Measurements from ENCODE around the gene ACTR1A. TPM values are rescaled to one million over a fixed set of nuclear protein-coding genes. Genes with fewer than 3 reads are reported as not detected.
"Not testable (repeated sequence)": the region's sequence is repeated elsewhere in the genome, so short reads cannot be mapped to it uniquely, and the experiment has no call there.

The ACTR1A gene
- total RNA-seq, 2 donors from 2014 or later = 57.5 to 58.0 TPM

- DNase-seq (no peak), ATAC-seq (no peak)
- H3K9me3 ChIP-seq (ENCODE audit: control insufficient read depth, low read length, poor library complexity, severe bottlenecking) = no peaks in the 10 kb centered on the region
- H3K27me3 Mint-ChIP-seq = no peaks in the 10 kb centered on the region
- no peaks in the 10 kb centered on the region for H3K36me3 Mint-ChIP-seq (ENCODE audit: low read depth)
- H3K4me1 Mint-ChIP-seq = peaks cover 37% of the 10 kb centered on the region
- H3K4me3 Mint-ChIP-seq = no peak overlapping the region
- peak overlapping the region; percentile 32 for H3K27ac Mint-ChIP-seq
Observed at GRCh38 chr10:102507521-102507920, 5.0 kb upstream of the ACTR1A start.

DNA sequence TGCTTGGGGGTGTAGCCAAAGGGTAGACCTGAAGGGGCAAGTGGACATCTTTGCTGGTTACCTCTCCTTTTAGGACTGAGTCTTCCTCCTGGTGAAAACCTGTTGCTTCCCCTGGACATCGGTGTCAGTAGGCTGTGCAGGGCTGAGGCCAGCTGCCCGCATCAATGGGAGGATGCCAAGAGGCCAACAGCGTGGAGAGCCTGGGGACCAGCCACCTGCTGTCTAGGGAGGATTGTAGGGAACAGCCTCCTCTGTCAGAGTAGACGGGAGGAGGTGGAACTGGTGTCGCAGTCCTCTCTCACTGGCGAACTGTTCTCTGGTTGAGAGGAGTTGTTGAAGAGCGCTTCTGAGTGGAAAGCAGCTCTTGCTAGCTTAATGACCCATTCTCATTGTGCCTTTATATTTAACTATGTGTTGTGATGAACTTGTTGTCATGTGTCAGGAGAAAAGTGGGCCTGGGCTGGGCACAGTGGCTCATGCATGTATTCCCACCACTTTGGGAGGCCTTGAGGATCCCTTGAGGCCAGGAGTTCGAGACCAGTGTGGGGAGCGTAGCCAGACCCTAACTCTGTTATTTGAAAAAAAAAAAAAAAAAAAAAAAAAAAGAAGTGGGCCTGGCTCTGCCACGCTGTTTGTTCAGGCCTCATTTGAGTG is 3.1 kb upstream of the ACTR1A start:
- H3K9me3 ChIP-seq (ENCODE audit: control insufficient read depth, low read length, poor library complexity, severe bottlenecking) = no peaks in the 10 kb centered on the region
- ATAC-seq (no peak), DNase-seq (no peak)
- H3K4me3 Mint-ChIP-seq = no peak overlapping the region
- peaks cover 26% of the 10 kb centered on the region for H3K4me1 Mint-ChIP-seq
- peak overlapping the region; percentile 88 for H3K27ac Mint-ChIP-seq
- H3K27me3 Mint-ChIP-seq = no peaks in the 10 kb centered on the region
- no peaks in the 10 kb centered on the region for H3K36me3 Mint-ChIP-seq (ENCODE audit: low read depth)

DNA sequence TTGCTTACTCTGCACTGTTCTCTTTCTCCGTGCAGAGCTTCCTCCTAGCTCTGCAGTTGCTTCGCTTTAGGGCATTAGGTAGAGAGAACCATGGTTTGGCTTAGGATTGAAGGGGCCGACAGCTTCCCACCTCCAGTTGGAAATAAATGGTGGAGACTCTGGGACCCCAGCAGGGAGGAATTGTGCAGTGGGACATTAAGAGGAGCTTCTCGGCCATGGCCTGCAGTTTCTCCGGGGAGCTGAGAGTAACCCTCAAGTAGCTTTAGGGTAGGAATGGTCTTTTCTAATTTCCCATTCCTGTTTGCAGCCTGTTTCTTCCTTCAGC is 2.4 kb upstream of the ACTR1A start:
- H3K27ac Mint-ChIP-seq = peak overlapping the region; percentile 88
- DNase-seq (no peak), ATAC-seq (no peak)
- H3K27me3 Mint-ChIP-seq = no peaks in the 10 kb centered on the region
- H3K4me3 Mint-ChIP-seq = no peak overlapping the region
- no peaks in the 10 kb centered on the region for H3K36me3 Mint-ChIP-seq (ENCODE audit: low read depth)
- H3K4me1 Mint-ChIP-seq = peaks cover 26% of the 10 kb centered on the region
- no peaks in the 10 kb centered on the region for H3K9me3 ChIP-seq (ENCODE audit: control insufficient read depth, low read length, poor library complexity, severe bottlenecking)

- H3K9me3 ChIP-seq (ENCODE audit: control insufficient read depth, low read length, poor library complexity, severe bottlenecking) = no peaks in the 10 kb centered on the region
- no peak overlapping the region for H3K4me3 Mint-ChIP-seq
- H3K36me3 Mint-ChIP-seq (ENCODE audit: low read depth) = no peaks in the 10 kb centered on the region
- peaks cover 27% of the 10 kb centered on the region for H3K4me1 Mint-ChIP-seq
- H3K27ac Mint-ChIP-seq = peak overlapping the region; percentile 88
- DNase-seq (peak in 2 of 3 donors; percentile 26), ATAC-seq (no peak)
- no peaks in the 10 kb centered on the region for H3K27me3 Mint-ChIP-seq
Observed at GRCh38 chr10:102504179-102504975, 1.9 kb upstream of the ACTR1A start.

DNA sequence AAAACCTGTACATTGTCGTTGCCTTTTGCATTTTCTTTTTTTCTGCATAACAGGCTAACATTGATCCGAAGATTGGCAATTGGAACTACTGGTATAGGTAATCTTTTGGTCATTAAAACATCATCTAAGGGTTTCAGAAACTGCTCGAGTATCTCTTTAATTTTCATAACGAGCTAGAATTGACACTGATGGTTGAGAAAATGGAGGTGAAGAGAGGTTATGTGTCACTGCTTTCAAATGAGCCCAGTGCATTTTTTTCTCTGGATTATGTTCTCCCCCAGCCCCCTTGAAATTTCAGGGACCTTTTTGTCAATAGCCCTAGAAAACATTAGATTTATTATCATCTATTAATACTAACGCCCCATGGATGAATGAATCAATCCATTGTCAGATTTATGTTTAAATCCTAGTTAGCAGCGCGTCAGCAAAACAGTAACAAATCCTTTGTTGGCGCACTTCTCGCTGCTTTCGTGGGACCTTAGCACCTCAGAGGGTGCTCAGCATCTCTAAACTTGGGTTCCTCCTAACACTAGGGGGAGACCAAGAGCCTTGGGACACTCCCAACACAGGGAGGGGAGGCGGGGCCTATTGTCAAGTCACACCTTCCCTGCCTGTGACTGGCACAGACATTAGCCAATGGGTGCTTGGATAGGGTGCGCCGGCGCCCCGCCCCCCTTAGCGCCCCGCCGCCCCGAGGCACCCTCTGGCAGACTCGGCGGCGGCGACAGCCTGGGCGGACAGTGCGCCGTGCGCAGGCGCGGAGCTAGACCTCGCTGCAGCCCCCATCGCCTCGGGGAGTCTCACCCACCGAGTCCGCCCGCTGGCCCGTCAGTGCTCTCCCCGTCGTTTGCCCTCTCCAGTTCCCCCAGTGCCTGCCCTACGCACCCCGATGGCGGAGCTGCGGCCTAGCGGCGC is 1.0 kb upstream of the ACTR1A start, which contains the start of gene SUFU:
SUFU (plus strand) TSS at position 709 of the 915 bp plus-strand sequence; CDS start at position 890, 181 bp downstream.
- H3K36me3 Mint-ChIP-seq (ENCODE audit: low read depth) = no peaks in the 10 kb centered on the region
- H3K9me3 ChIP-seq (ENCODE audit: control insufficient read depth, low read length, poor library complexity, severe bottlenecking) = no peaks in the 10 kb centered on the region
- H3K27me3 Mint-ChIP-seq = no peaks in the 10 kb centered on the region
- ATAC-seq (peak; percentile 70), DNase-seq (peak; percentile 97 to 98 (median 97))
- peak within 1 kb of the TSS; percentile 88 for H3K27ac Mint-ChIP-seq
- peaks cover 29% of the 10 kb centered on the region for H3K4me1 Mint-ChIP-seq
- H3K4me3 Mint-ChIP-seq = no peak within 1 kb of the TSS

DNA sequence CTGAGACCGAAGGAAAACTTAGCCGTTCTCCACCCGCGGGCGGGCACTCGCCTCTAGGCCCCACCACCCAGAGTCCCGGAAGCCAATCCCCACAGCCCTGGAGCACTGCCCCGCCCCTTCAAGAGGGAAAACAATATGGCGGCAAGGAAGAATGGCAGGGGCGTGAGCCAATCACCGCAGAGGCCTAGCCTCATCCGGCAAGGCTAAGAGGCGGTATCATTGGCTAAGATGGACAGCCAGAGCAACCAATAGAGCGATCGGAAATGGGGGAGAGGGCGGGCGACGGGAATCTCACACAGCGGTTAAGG is 529 bp downstream of the ACTR1A start:
- H3K9me3 ChIP-seq (ENCODE audit: control insufficient read depth, low read length, poor library complexity, severe bottlenecking) = no peaks in the 10 kb centered on the region
- ATAC-seq (peak; percentile 77), DNase-seq (peak; percentile 92 to 98 (median 97))
- Mint-ChIP-seq H3K4me3 (no peak overlapping the region), H3K27ac (no peak overlapping the region), H3K4me1 (peaks cover 30% of the 10 kb centered on the region), H3K36me3 (ENCODE audit: low read depth) (no peaks in the 10 kb centered on the region), H3K27me3 (no peaks in the 10 kb centered on the region)

DNA sequence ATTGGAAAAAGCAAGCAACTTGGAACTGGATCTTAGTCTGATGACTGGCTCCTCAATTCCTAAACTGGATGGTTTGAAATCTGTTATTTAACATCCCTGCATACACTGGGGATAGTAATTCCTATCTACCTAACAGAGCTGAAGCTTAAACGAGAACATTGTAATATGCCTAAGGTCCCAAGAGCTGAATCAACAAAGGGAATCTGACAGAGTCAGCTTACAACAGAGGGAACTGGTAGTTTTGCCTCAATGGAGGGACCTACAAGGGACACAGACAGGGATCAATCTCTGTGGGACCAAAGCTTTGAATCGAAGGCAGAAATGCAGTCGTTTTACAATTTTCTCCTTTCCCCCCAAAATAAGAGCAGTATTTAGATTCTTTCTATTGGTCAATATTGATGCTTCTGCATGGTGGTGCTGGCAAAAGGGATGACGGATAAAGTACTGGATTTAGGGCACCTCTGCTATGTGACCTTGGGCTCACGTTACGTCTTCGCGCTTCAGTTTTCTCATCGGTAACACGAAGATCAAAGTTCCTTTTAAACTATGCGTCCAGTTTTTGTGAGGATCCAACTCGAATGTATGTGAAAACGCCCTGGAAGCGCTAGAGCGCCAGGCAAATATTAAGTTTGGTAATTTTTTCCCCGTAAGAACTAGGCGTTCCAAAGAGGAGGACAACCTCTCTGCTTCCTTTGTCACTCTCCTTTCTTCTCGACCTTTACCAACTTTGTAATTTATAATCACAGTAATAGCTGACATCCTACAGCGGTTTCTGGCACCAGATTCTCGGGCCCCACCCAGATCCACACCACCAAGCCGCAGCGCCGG is 1.1 kb downstream of the ACTR1A start:
- no peaks in the 10 kb centered on the region for H3K36me3 Mint-ChIP-seq (ENCODE audit: low read depth)
- H3K4me3 Mint-ChIP-seq = no peak overlapping the region
- no peak overlapping the region for H3K27ac Mint-ChIP-seq
- H3K4me1 Mint-ChIP-seq = peaks cover 29% of the 10 kb centered on the region
- no peaks in the 10 kb centered on the region for H3K9me3 ChIP-seq (ENCODE audit: control insufficient read depth, low read length, poor library complexity, severe bottlenecking)
- ATAC-seq (no peak), DNase-seq (no peak)
- H3K27me3 Mint-ChIP-seq = no peaks in the 10 kb centered on the region

DNA sequence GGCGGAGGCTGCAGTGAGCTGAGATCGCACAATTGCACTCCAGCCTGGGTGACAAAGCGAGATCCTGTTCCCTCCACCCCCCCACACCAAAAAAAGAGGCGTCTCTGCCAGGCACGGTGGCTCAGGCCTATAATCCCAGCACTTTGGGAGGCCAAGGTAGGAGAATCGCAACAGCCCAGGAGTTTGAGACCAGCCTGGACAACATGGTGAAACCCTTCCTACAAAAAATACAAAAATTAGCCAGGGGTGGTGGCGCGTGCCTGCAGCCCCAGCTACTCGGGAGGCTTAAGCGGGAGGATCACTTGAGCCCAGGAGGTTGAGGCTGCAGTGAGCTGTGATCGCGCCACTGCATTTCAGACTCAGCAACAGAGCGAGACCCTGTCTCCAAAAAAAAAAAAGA is 1.8 kb downstream of the ACTR1A start:
- H3K27me3 Mint-ChIP-seq; H3K36me3 Mint-ChIP-seq (ENCODE audit: low read depth); ATAC-seq; H3K4me3 Mint-ChIP-seq; H3K9me3 ChIP-seq (ENCODE audit: control insufficient read depth, low read length, poor library complexity, severe bottlenecking); DNase-seq; H3K27ac Mint-ChIP-seq: not testable (repeated sequence)
- peaks cover 27% of the 10 kb centered on the region for H3K4me1 Mint-ChIP-seq

DNA sequence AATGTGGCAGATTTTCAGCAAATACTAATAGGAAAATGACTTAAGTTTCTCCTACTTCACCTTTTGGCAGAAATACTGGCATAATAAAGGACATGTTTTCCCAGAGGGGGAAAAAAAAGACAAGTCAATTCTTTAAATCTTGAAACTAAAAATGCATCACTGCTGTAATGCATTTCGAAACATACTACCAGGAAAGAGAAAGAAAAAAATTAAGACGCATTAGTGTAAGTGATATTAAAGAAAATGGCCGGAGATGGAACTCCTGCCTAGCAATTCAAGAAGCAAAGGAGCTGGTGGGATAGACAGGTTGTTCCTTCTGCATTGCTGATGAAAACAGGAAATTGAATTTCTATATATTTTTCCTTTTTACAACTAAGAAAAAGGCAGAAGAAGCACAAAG is 3.2 kb downstream of the ACTR1A start:
- no peaks in the 10 kb centered on the region for H3K9me3 ChIP-seq (ENCODE audit: control insufficient read depth, low read length, poor library complexity, severe bottlenecking)
- peaks cover 17% of the 10 kb centered on the region for H3K4me1 Mint-ChIP-seq
- no peak for ATAC-seq
- DNase-seq = no peak
- H3K27me3 Mint-ChIP-seq = no peaks in the 10 kb centered on the region
- no peak overlapping the region for H3K4me3 Mint-ChIP-seq
- H3K36me3 Mint-ChIP-seq (ENCODE audit: low read depth) = no peaks in the 10 kb centered on the region
- H3K27ac Mint-ChIP-seq = no peak overlapping the region

GRCh38 chr10:102497545-102497944 is 5.0 kb downstream of the ACTR1A start:
- H3K9me3 ChIP-seq (ENCODE audit: control insufficient read depth, low read length, poor library complexity, severe bottlenecking) = no peaks in the 10 kb centered on the region
- Mint-ChIP-seq H3K36me3 (ENCODE audit: low read depth) (no peaks in the 10 kb centered on the region), H3K4me3 (no peak overlapping the region), H3K4me1 (peaks cover 22% of the 10 kb centered on the region), H3K27ac (no peak overlapping the region), H3K27me3 (no peaks in the 10 kb centered on the region)
- DNase-seq (no peak), ATAC-seq (no peak)

DNA sequence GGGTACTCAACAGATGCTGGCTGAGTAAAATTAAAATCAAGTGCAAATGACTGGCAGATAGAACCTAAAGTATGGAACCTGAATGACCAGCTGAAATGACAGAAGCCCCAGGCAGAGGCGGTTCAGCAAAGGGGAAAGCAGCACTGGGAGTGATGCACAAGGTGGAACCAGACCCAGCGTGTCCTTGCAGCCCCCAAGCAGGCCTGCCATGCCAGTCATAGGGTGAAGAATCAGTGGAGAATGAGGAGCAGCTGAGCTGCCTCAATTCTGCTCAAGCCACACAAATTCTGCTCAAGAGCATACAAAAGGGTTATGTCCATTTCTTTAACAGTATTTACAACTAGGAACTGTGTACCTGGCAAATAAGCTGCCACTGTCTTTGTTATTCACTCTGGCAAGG is 8.7 kb downstream of the ACTR1A start:
- H3K27ac Mint-ChIP-seq = peak overlapping the region; percentile 87
- no peaks in the 10 kb centered on the region for H3K9me3 ChIP-seq (ENCODE audit: control insufficient read depth, low read length, poor library complexity, severe bottlenecking)
- H3K27me3 Mint-ChIP-seq = no peaks in the 10 kb centered on the region
- peaks cover 3% of the 10 kb centered on the region for H3K36me3 Mint-ChIP-seq (ENCODE audit: low read depth)
- H3K4me1 Mint-ChIP-seq = peaks cover 17% of the 10 kb centered on the region
- no peak overlapping the region for H3K4me3 Mint-ChIP-seq
- ATAC-seq (no peak), DNase-seq (no peak)

GRCh38 chr10:102492983-102493382 is 9.5 kb downstream of the ACTR1A start:
- ATAC-seq (no peak), DNase-seq (no peak)
- H3K4me1 Mint-ChIP-seq = peaks cover 16% of the 10 kb centered on the region
- no peak overlapping the region for H3K4me3 Mint-ChIP-seq
- peaks cover 3% of the 10 kb centered on the region for H3K36me3 Mint-ChIP-seq (ENCODE audit: low read depth)
- H3K9me3 ChIP-seq (ENCODE audit: control insufficient read depth, low read length, poor library complexity, severe bottlenecking) = no peaks in the 10 kb centered on the region
- H3K27ac Mint-ChIP-seq = peak overlapping the region; percentile 87
- H3K27me3 Mint-ChIP-seq = no peaks in the 10 kb centered on the region
